HG03159 (cell line): ENCODE measurements around the gene NPC2.
"Not testable (repeated sequence)": the region's sequence is repeated elsewhere in the genome, so short reads cannot be mapped to it uniquely, and the experiment has no call there.

Source experiments
- ATAC-seq: cut with Tn5 transposase; IDR thresholded peaks from one replicate; pipeline ENCODE4 v1.9.1; 2021; ENCODE audit warnings: mild to moderate bottlenecking, moderate library complexity; ENCODE audit not compliant: unreplicated experiment

Gene NPC2

GRCh38 chr14:74492776-74493342 lies at the start of gene NPC2:
Gene NPC2 (minus strand): TSS chr14:74493305. CDS start chr14:74493274, 31 bp downstream.
- ATAC-seq: no peak

- ATAC-seq: no peak
These were observed 49.1 kb upstream of the NPC2 start for GRCh38 chr14:74542056-74542685.

GRCh38 chr14:74541225-74541624 lies 48.1 kb upstream of the NPC2 start:
- ATAC-seq: no peak

- no peak for ATAC-seq
These were observed 46.4 kb upstream of the NPC2 start for GRCh38 chr14:74539503-74539902.

GRCh38 chr14:74538411-74539391 lies 45.6 kb upstream of the NPC2 start:
- no peak for ATAC-seq

GRCh38 chr14:74536336-74536735 lies 43.2 kb upstream of the NPC2 start:
- not testable (repeated sequence) for ATAC-seq

GRCh38 chr14:74535756-74536325 lies 42.7 kb upstream of the NPC2 start:
- ATAC-seq: no peak

- ATAC-seq: no peak
These were observed 40.5 kb upstream of the NPC2 start for GRCh38 chr14:74533576-74533975.

GRCh38 chr14:74532246-74532645 lies 39.1 kb upstream of the NPC2 start:
- ATAC-seq: no peak

- no peak for ATAC-seq
These were observed 38.4 kb upstream of the NPC2 start for GRCh38 chr14:74531467-74531866.

GRCh38 chr14:74531006-74531405 lies 37.9 kb upstream of the NPC2 start:
- no peak for ATAC-seq

GRCh38 chr14:74528886-74529285 lies 35.8 kb upstream of the NPC2 start:
- no peak for ATAC-seq

- no peak for ATAC-seq
These were observed 35.3 kb upstream of the NPC2 start for GRCh38 chr14:74528406-74528805.

- ATAC-seq: no peak
These were observed 34.7 kb upstream of the NPC2 start for GRCh38 chr14:74527736-74528280.

- ATAC-seq: no peak
These were observed 33.9 kb upstream of the NPC2 start for GRCh38 chr14:74526854-74527585.

- no peak for ATAC-seq
These were observed 32.3 kb upstream of the NPC2 start for GRCh38 chr14:74525361-74525851.

- ATAC-seq: no peak
These were observed 31.7 kb upstream of the NPC2 start for GRCh38 chr14:74524812-74525135.

GRCh38 chr14:74524076-74524811 lies 31.1 kb upstream of the NPC2 start:
- ATAC-seq: no peak

GRCh38 chr14:74522740-74523139 lies 29.6 kb upstream of the NPC2 start:
- no peak for ATAC-seq

GRCh38 chr14:74521756-74522155 lies 28.7 kb upstream of the NPC2 start:
- no peak for ATAC-seq
